T-helper 17 cell (primary cell): ENCODE measurements around the gene RUNX2. TPM values are rescaled to one million over a fixed set of nuclear protein-coding genes. Genes with fewer than 3 reads are reported as not detected.

ENCODE experiments used
- ATAC-seq: fragments of 150-1000 bp; cut with Tn5 transposase; 2 replicates; pipeline ENCODE4 v1.10.0; 2021; ENCODE audit warnings: mild to moderate bottlenecking, moderate library complexity
- DNase-seq, 3 donors: peaks; one replicate each; pipeline versions ENCODE4 v3.0.0 to v3.0.0-alpha.2; 2020 to 2021
- H3K9me3 ChIP-seq: one replicate; pipeline ENCODE4 v1.7.0; 2013; ENCODE audit warnings: low read length, mild to moderate bottlenecking; ENCODE audit not compliant: control insufficient read depth, poor library complexity, severe bottlenecking
- H3K27ac Mint-ChIP-seq: one replicate; pipeline ENCODE4 v1.8.0; 2022; ENCODE audit warnings: mild to moderate bottlenecking, moderate library complexity, mixed read lengths
- H3K27me3 Mint-ChIP-seq: one replicate; pipeline ENCODE4 v1.8.0; 2022; ENCODE audit warnings: mixed read lengths
- H3K36me3 Mint-ChIP-seq: one replicate; pipeline ENCODE4 v1.8.0; 2022; ENCODE audit warnings: low read depth, mixed read lengths
- H3K4me1 Mint-ChIP-seq: one replicate; pipeline ENCODE4 v1.8.0; 2022; ENCODE audit warnings: mild to moderate bottlenecking, mixed read lengths
- H3K4me3 Mint-ChIP-seq: one replicate; pipeline ENCODE4 v1.8.0; 2022; ENCODE audit warnings: mild to moderate bottlenecking, moderate library complexity, mixed read lengths
- total RNA-seq, 4 donors: library from RNA in 2 of 4; stranded (reverse) in 2 of 4; gene quantifications; one replicate each; pipeline ENCODE4 v1.2.3 and lab custom pipeline; 2022 to 2026

RUNX2 gene
- total RNA-seq, 2 donors from 2014 or later = 47.6 to 50.8 TPM

DNA sequence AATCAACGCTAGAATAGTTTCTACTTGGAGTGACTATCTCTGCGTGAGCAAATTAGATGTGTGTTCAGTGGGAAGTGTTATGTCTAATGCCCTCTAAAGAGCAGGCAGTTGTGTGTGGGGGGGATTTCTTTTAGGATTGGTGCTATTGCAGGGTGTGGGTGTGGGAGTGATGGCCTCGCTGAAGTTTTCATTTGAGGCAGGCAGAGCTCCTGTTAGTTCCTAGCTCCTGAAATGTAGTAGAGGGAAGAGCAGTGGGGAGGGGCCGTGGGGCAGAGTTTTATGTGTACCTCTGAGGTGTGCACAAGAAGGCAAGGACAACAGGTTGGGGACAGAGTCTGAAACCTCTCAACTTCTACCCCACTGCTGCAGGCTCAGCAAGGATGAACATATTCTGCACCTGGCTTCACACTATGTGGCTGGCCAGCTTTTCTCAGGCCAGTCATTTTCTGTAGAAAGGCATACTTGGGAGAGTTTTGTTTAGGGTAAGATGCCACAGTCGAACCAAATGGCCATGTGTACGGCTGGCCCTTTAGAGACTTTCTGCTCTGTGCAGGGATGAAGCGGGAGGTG is 278.8 kb downstream of the RUNX2 start:
- Mint-ChIP-seq H3K36me3 (peaks cover 2% of the 10 kb centered on the region), H3K4me3 (no peak overlapping the region), H3K27ac (no peak overlapping the region), H3K27me3 (no peaks in the 10 kb centered on the region), H3K4me1 (peaks cover 17% of the 10 kb centered on the region)
- no peak for ATAC-seq
- DNase-seq = no peak
- H3K9me3 ChIP-seq = no peaks in the 10 kb centered on the region

GRCh38 chr6:45607798-45608197 is 279.7 kb downstream of the RUNX2 start:
- H3K9me3 ChIP-seq = no peaks in the 10 kb centered on the region
- Mint-ChIP-seq H3K4me3 (no peak overlapping the region), H3K27ac (no peak overlapping the region), H3K36me3 (peaks cover 2% of the 10 kb centered on the region), H3K27me3 (no peaks in the 10 kb centered on the region), H3K4me1 (peaks cover 20% of the 10 kb centered on the region)
- ATAC-seq (no peak), DNase-seq (no peak)

DNA sequence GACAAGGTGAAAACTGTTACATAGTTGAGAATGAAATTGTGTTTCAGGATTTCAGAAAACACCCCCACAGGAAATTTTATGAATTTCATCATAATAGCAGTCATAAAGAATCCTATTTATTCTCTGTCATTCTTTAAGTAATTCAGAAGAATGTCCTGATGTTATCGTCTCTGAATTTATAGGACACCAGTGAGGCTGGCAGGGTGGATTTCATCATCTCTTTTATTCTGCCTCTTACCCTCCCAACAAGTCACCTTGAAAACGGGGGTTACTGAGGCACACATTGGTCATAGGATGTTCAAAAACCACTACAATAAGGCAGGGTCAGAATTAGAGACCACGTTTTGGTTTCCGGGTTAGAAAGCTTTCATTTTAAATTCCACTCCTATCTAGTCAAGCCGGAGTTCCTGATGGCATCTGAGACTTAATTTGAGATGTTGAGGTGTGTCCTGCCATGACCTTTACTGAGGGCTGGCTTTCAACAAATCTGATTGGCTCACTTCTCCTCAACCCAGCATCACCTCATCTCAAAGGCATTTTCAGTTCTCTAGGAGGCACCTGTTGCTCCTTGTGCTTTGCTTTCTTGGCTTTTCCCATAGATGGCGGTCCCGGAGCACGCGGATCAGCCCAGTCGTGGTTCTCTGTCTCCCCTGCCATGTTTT is 280.3 kb downstream of the RUNX2 start:
- ATAC-seq = no peak
- DNase-seq = no peak
- H3K9me3 ChIP-seq = no peaks in the 10 kb centered on the region
- Mint-ChIP-seq H3K4me1 (peaks cover 20% of the 10 kb centered on the region), H3K36me3 (peaks cover 2% of the 10 kb centered on the region), H3K27me3 (no peaks in the 10 kb centered on the region), H3K27ac (no peak overlapping the region), H3K4me3 (no peak overlapping the region)

- no peak for ATAC-seq
- no peaks in the 10 kb centered on the region for H3K9me3 ChIP-seq
- no peak overlapping the region for H3K4me3 Mint-ChIP-seq
- DNase-seq = no peak
- H3K36me3 Mint-ChIP-seq = peaks cover 2% of the 10 kb centered on the region
- no peak overlapping the region for H3K27ac Mint-ChIP-seq
- no peaks in the 10 kb centered on the region for H3K27me3 Mint-ChIP-seq
- H3K4me1 Mint-ChIP-seq = peaks cover 19% of the 10 kb centered on the region
These were observed 281.1 kb downstream of the RUNX2 start for GRCh38 chr6:45609141-45609638.

DNA sequence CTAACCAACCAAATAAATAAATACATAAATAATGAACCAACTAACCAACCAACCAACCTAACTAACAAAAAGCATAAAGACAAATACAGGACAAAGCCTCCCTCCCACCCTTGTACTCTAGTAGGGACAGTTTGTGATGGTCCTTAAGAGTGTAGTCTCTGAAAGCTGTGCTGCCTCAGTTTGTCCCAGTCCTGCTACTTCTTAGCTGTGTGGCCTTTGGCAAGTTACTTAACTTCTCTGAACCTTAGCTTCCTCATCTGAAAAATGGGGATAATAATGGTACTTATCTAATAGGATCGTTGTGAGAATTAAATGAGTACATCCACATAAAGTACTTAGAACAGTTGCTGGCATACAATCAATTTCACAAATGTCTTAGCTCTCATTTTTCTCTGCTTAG is 282.2 kb downstream of the RUNX2 start:
- peaks cover 17% of the 10 kb centered on the region for H3K4me1 Mint-ChIP-seq
- H3K4me3 Mint-ChIP-seq = no peak overlapping the region
- no peaks in the 10 kb centered on the region for H3K9me3 ChIP-seq
- H3K27ac Mint-ChIP-seq = no peak overlapping the region
- ATAC-seq (no peak), DNase-seq (no peak)
- H3K36me3 Mint-ChIP-seq = peaks cover 2% of the 10 kb centered on the region
- H3K27me3 Mint-ChIP-seq = no peaks in the 10 kb centered on the region

DNA sequence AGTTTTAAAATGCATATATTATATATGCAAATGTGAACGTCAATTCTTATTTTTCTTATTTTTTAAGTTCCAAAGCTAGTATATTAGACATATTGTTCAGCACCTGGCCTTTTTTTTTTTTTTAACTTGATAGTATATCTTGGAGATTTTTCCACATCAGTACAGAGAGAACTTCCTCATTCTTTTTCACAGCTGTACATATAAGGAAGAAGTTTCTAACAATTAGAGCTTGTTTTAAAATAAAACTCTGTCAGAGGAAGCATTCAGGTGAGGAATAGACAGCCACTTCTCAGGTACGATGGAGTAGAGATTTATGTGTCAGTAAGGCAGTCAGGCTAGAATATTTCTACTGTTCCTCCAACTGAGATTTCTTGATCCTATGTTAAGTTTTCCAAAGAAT is 282.7 kb downstream of the RUNX2 start:
- Mint-ChIP-seq H3K36me3 (peaks cover 2% of the 10 kb centered on the region), H3K27ac (no peak overlapping the region), H3K27me3 (no peaks in the 10 kb centered on the region), H3K4me3 (no peak overlapping the region), H3K4me1 (peaks cover 17% of the 10 kb centered on the region)
- DNase-seq = no peak
- H3K9me3 ChIP-seq = no peaks in the 10 kb centered on the region
- no peak for ATAC-seq

DNA sequence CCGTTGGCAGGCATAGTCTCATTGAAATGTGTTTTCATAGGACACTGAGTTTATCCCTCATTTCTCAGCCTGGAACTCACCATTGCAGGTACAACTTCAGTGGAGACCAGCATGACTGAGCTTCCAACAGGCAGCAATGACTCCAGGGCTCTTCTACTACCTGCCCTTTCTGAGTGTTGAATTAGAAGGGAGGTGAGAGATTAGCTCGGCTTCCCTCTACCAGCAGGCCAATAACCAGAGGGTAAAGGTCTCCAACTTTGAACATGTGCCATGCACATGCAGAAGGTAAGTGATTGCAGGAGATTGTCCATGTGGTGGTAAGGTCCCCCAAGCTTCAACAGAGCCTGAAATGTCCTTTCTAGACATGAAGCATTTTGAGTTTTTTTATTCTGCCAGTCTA is 283.4 kb downstream of the RUNX2 start:
- no peaks in the 10 kb centered on the region for H3K27me3 Mint-ChIP-seq
- H3K4me3 Mint-ChIP-seq = no peak overlapping the region

DNA sequence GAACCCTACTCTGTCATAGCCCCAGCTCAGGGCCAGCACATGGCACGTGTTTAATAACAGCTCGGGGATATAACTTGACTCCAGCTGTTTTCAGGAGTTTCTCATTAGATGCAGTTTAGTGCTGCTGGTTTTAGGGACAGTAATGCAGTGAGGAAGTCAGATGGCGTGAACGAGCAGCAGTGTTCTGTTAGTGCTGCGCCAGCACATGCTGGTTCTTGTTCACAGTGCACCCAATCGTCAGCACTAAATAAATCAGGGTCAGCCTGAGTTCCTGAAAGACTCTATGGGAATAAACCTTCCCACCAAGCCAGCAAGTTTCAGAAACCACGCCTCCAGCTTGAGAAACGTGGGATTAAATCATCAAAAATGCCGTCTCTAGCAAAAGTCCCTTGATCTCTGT is 285.5 kb downstream of the RUNX2 start:
- Mint-ChIP-seq H3K36me3 (no peaks in the 10 kb centered on the region), H3K27me3 (no peaks in the 10 kb centered on the region), H3K4me1 (peaks cover 7% of the 10 kb centered on the region), H3K27ac (no peak overlapping the region), H3K4me3 (no peak overlapping the region)
- H3K9me3 ChIP-seq = no peaks in the 10 kb centered on the region
- DNase-seq = no peak
- ATAC-seq = no peak

More for the DNA sequence above, 283.4 kb downstream of the RUNX2 start:
- no peak overlapping the region for H3K27ac Mint-ChIP-seq
- H3K36me3 Mint-ChIP-seq = peaks cover 2% of the 10 kb centered on the region
- H3K9me3 ChIP-seq = no peaks in the 10 kb centered on the region
- no peak for DNase-seq
- H3K4me1 Mint-ChIP-seq = peaks cover 16% of the 10 kb centered on the region
- no peak for ATAC-seq

DNA sequence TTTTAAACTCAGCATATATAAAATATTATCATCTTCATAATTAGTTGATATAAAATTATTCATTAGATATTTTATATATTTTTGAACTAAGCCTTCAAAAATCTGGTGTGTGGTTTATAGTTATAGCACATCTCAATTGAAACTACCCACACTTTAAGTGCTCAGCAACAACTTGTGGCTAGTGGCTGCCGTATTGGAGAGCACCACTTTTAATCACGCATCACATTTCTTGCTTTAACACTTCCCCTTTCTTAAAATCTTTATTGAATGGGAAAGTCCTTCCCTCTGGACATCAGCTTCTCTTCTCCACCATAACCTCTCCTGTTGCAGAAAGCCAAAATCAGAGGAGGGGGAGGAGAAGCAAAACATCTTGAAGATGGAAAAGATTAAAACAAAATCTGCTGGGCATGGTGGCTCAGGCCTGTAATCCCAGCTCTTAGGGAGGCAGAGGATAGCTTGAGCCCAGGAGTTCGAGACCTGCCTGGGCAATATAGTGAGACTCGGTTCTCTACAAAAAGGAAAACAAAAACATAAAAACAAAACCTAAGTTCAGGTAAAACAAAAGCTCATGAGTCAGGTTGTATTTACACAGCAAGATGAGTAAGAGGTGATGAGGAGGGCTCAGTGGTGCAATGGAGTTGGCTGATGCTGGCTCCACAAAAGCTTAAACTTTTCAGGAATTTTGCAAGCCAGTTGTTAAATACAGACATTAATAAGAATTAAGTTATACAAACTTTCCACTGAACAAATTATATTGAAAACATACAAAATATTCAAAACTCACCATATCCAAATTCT is 286.6 kb downstream of the RUNX2 start:
- peaks cover 7% of the 10 kb centered on the region for H3K4me1 Mint-ChIP-seq
- ATAC-seq = no peak
- no peak overlapping the region for H3K27ac Mint-ChIP-seq

DNA sequence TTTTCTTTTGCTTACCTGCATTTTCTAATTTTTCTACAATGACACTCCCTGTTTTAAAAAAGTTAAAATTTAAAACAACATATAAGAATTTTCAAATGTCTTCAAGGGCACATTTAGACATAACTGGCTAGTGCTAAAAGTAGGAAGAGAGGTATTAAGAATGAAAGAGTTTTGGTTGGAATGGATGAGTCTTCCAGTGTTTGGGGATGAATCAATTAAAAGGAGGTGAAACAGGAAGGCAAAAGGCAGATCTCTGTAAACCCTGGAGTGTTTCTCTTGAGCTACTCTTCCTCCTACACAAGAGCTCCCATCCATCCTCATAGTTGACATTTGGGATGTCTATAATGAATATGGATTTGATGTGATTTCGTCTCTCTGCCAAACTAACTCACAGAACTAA is 288.1 kb downstream of the RUNX2 start:
- no peaks in the 10 kb centered on the region for H3K36me3 Mint-ChIP-seq
- H3K27ac Mint-ChIP-seq = no peak overlapping the region
- H3K27me3 Mint-ChIP-seq = no peaks in the 10 kb centered on the region
- ATAC-seq (no peak), DNase-seq (no peak)
- H3K9me3 ChIP-seq = no peaks in the 10 kb centered on the region
- H3K4me1 Mint-ChIP-seq = peaks cover 14% of the 10 kb centered on the region
- no peak overlapping the region for H3K4me3 Mint-ChIP-seq

More for the DNA sequence above, 286.6 kb downstream of the RUNX2 start:
- Mint-ChIP-seq H3K27me3 (no peaks in the 10 kb centered on the region), H3K36me3 (no peaks in the 10 kb centered on the region), H3K4me3 (no peak overlapping the region)
- no peaks in the 10 kb centered on the region for H3K9me3 ChIP-seq
- DNase-seq = no peak

DNA sequence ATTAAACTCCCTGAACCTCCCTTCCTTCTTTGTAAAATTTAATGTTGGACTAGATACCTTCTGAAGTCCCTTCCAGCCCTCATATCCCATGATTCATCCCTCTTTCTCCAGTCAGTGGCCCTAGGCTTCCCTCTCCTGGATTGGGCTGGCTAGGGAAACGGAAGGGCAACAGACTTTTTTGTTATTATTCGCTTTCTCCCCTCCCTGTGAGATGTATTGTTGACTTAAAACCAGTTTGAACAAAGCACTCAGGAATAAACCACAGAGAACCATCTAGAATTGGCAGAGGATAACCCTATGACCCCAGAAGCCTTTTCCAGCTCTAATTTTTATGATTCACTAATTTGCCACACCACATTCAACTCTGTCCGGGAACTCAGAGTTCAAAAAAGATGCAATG is 289.3 kb downstream of the RUNX2 start:
- Mint-ChIP-seq H3K27ac (no peak overlapping the region), H3K4me1 (peaks cover 12% of the 10 kb centered on the region), H3K36me3 (no peaks in the 10 kb centered on the region), H3K27me3 (no peaks in the 10 kb centered on the region), H3K4me3 (no peak overlapping the region)
- DNase-seq (no peak), ATAC-seq (no peak)
- no peaks in the 10 kb centered on the region for H3K9me3 ChIP-seq

- Mint-ChIP-seq H3K4me3 (no peak overlapping the region), H3K27ac (no peak overlapping the region), H3K27me3 (no peaks in the 10 kb centered on the region), H3K36me3 (no peaks in the 10 kb centered on the region), H3K4me1 (peaks cover 11% of the 10 kb centered on the region)
- no peak for ATAC-seq
- DNase-seq = no peak
- H3K9me3 ChIP-seq = no peaks in the 10 kb centered on the region
These were observed 290.1 kb downstream of the RUNX2 start for GRCh38 chr6:45618259-45618658.

DNA sequence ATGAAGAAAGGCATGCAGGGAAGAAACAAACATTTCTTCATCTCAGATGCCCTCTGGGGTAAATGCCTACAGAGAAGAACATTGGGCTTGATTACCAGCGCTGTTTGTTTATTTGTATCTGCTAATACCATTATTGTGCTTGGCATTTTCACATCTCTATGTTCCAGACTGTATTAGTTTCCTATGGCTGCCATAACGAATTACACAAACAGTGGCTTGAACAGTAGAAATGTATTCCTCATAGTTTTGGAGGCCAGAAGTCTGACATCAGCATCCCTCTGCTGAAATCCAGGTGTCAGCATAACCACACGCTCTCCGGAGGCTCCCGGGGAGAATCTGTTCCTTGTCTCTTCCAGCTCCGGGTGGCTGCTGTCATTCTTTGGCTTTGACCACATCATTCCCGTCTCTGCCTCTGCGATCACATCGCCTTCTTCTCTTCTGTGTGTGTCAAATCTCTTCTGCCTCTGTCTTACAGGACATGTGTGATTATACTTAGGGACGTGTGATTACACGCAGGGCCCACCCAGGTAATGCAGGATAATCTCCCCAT is 291.2 kb downstream of the RUNX2 start:
- peak overlapping the region; percentile 3 for H3K27ac Mint-ChIP-seq
- H3K4me1 Mint-ChIP-seq = peaks cover 11% of the 10 kb centered on the region
- H3K36me3 Mint-ChIP-seq = no peaks in the 10 kb centered on the region
- H3K4me3 Mint-ChIP-seq = no peak overlapping the region
- no peaks in the 10 kb centered on the region for H3K9me3 ChIP-seq
- H3K27me3 Mint-ChIP-seq = no peaks in the 10 kb centered on the region
- ATAC-seq = no peak
- DNase-seq = no peak
